ENCODE data around the gene FAM193B. TPM values are rescaled to one million over a fixed set of nuclear protein-coding genes. Genes with fewer than 3 reads are reported as not detected.

FAM193B gene
- polyA plus RNA-seq, 2 of the 4 experiments (the other 2 are of a cell fraction): 19.4 to 28.9 TPM

- CTCF ChIA-PET: interaction anchor here (1.0 to 1.9 kb wide), 4 partner anchors 9 to 197 kb away, joined by 3 to 9 read pairs (median 5); no protein-coding TSS in a partner anchor
- Histone ChIP-seq H3K27ac (no peak overlapping the region), H3K4me2 (peak overlapping the region; percentile 94; the same call in 2 of the 3 replicates), H3K4me3 (no peak overlapping the region), H3K4me1 (peaks cover 20% of the 10 kb centered on the region; the same call in 2 of the 3 replicates), H3K9me3 (no peaks in the 10 kb centered on the region)
- WGBS (ENCODE audit: missing lambda C conversion rate): 81% methylated on average over 13 of the region's 13 CpGs
- DNase-seq (ENCODE audit: low read depth in 1 of 2, low spot score in 1 of 2): peak; percentile 33 to 52
- no peak for FAIRE-seq
- no peak for TF ChIP-seq JUN (IDR thresholded peaks at IDR 0.05)
- no peak for TF ChIP-seq MAX (IDR thresholded peaks at IDR 0.05)
- TF ChIP-seq PHF8 (IDR thresholded peaks at IDR 0.05; ENCODE audit: borderline replicate concordance, low read depth): no peak
- no peak for TF ChIP-seq CHD4 (IDR thresholded peaks at IDR 0.05; ENCODE audit: borderline replicate concordance)
- no peak for TF ChIP-seq CBX8 (IDR thresholded peaks at IDR 0.05)
- 0 out of 3 replicates have a peak, but pooled peaks have one; percentile 16 for TF ChIP-seq SMC3 (IDR thresholded peaks at IDR 0.05)
- no peak for TF ChIP-seq HEYL (CRISPR knock-in tag; IDR thresholded peaks at IDR 0.05)
- TF ChIP-seq RAD21 (conservative IDR thresholded peaks at IDR 0.05 in 1 of 2, IDR thresholded peaks at IDR 0.05 in 1 of 2): peak in 1 of 2 experiments; percentile 42; a peak in 2 of 5 replicates
- TF ChIP-seq CTCF (IDR thresholded peaks at IDR 0.05): peak; percentile 23; the same call in 1 of the 3 replicates
- no peak for TF ChIP-seq ESRRA (IDR thresholded peaks at IDR 0.05; ENCODE audit: borderline replicate concordance, low read length)
- POLR2A ChIA-PET: no interaction called here
- ATAC-seq: peak; percentile 25 to 45; a peak in 3 of 6 replicates
Observed at GRCh38 chr5:177601577-177602457, 47.5 kb upstream of the FAM193B start.

DNA sequence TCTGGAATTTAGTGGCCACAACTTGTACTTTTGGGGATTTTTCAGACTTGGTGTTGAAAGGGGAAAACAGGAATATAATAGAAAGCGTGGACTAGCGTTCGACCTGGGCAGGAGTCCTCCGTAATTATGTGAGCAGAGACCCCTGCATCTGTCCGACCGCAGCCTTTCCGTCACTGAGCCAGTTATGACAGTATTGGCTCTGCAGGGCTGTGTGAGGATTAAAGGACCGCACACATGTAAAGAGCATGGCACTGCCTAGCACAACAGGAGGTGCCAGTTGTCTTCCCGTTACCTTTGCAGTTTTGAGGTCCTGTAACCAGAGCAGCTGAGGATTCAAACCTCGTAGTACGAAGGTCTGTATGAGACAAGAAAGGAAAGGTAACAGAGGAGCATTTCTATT, 46.8 kb upstream of the FAM193B start:
- Histone ChIP-seq H3K27ac (no peak overlapping the region), H3K4me2 (peak overlapping the region; percentile 94), H3K9me3 (no peaks in the 10 kb centered on the region), H3K4me3 (peak overlapping the region; percentile 70; the same call in 2 of the 3 replicates), H3K4me1 (peaks cover 20% of the 10 kb centered on the region; the same call in 2 of the 3 replicates)
- ATAC-seq (no peak), FAIRE-seq (no peak), DNase-seq (ENCODE audit: low read depth in 1 of 2, low spot score in 1 of 2) (no peak)
- ChIA-PET CTCF (interaction anchor here (1.4 to 1.9 kb wide), 3 partner anchors 8 to 43 kb away, joined by 3 to 9 read pairs (median 6); no protein-coding TSS in a partner anchor), POLR2A (no interaction called here)
- TF ChIP-seq RAD21 (conservative IDR thresholded peaks at IDR 0.05 in 1 of 2, IDR thresholded peaks at IDR 0.05 in 1 of 2): no peak
- TF ChIP-seq HOXB13 (CRISPR knock-in tag; IDR thresholded peaks at IDR 0.05; ENCODE audit: low read depth): no peak
- TF ChIP-seq GATA3 (IDR thresholded peaks at IDR 0.05; ENCODE audit: borderline replicate concordance): no peak
- TF ChIP-seq TFCP2L1 (CRISPR knock-in tag; IDR thresholded peaks at IDR 0.05): no peak
- no peak for TF ChIP-seq CBX2 (IDR thresholded peaks at IDR 0.05; ENCODE audit: borderline replicate concordance, low read depth)
- no peak for TF ChIP-seq NR3C1 (IDR thresholded peaks at IDR 0.05)
- no peak for TF ChIP-seq KDM5A (IDR thresholded peaks at IDR 0.05)
- no peak for TF ChIP-seq SREBF2 (IDR thresholded peaks at IDR 0.05)
- no peak for TF ChIP-seq ZC3H11A (IDR thresholded peaks at IDR 0.05)
- WGBS (ENCODE audit: missing lambda C conversion rate): 94% methylated on average over 11 of the region's 11 CpGs

- ChIA-PET POLR2A (interaction anchor here (1.2 kb wide), 2 partner anchors 62 to 84 kb away, joined by 3 read pairs; partner anchors contain the start of gene DDX41), CTCF (interaction anchor here (1.8 to 1.9 kb wide), 2 partner anchors 11 to 42 kb away, joined by 6 to 9 read pairs; no protein-coding TSS in a partner anchor)
- no peaks in the 10 kb centered on the region for H3K9me3 ChIP-seq
- H3K4me1 ChIP-seq: peaks cover 20% of the 10 kb centered on the region; the same call in 2 of the 3 replicates
- peak in 1 of 2 experiments; percentile 2; a peak in 1 of 6 replicates for ATAC-seq
- no peak for DNase-seq (ENCODE audit: low read depth in 1 of 2, low spot score in 1 of 2)
- H3K27ac ChIP-seq: peak overlapping the region; percentile 85 to 91
- WGBS (ENCODE audit: missing lambda C conversion rate): 26% methylated on average over 15 of the region's 16 CpGs
- H3K4me3 ChIP-seq: peak overlapping the region; percentile 70
- H3K4me2 ChIP-seq: peak overlapping the region; percentile 94
- no peak for FAIRE-seq
- TF ChIP-seq JUN (IDR thresholded peaks at IDR 0.05): no peak
- TF ChIP-seq CTCF (IDR thresholded peaks at IDR 0.05): no peak
- no peak for TF ChIP-seq FOSL2 (IDR thresholded peaks at IDR 0.05)
- TF ChIP-seq FOSL2 (CRISPR knock-in tag; IDR thresholded peaks at IDR 0.05): no peak
- TF ChIP-seq MAZ (IDR thresholded peaks at IDR 0.05; ENCODE audit: borderline replicate concordance, low read depth, low read length): no peak
- no peak for TF ChIP-seq GATA3 (IDR thresholded peaks at IDR 0.05; ENCODE audit: borderline replicate concordance)
- no peak for TF ChIP-seq RARB (CRISPR knock-in tag; IDR thresholded peaks at IDR 0.05)
- no peak for TF ChIP-seq BHLHE40 (IDR thresholded peaks at IDR 0.05; ENCODE audit: low read depth, low read length)
- no peak for TF ChIP-seq MYC (IDR thresholded peaks at IDR 0.05; ENCODE audit: borderline replicate concordance, low read length)
- no peak for TF ChIP-seq ZFP36 (IDR thresholded peaks at IDR 0.05; ENCODE audit: borderline replicate concordance, partially characterized antibody)
- TF ChIP-seq, protein P1, sequence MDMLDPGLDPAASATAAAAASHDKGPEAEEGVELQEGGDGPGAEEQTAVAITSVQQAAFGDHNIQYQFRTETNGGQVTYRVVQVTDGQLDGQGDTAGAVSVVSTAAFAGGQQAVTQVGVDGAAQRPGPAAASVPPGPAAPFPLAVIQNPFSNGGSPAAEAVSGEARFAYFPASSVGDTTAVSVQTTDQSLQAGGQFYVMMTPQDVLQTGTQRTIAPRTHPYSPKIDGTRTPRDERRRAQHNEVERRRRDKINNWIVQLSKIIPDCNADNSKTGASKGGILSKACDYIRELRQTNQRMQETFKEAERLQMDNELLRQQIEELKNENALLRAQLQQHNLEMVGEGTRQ (IDR thresholded peaks at IDR 0.05): no peak
- TF ChIP-seq ZC3H11A (IDR thresholded peaks at IDR 0.05): no peak
- TF ChIP-seq, protein P2, sequence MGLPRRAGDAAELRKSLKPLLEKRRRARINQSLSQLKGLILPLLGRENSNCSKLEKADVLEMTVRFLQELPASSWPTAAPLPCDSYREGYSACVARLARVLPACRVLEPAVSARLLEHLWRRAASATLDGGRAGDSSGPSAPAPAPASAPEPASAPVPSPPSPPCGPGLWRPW (IDR thresholded peaks at IDR 0.05): no peak
Observed at GRCh38 chr5:177600508-177601018, 46.2 kb upstream of the FAM193B start.

Measured in A549 (cell line).